Upper lobe of right lung (tissue), 1 donor: ENCODE results near the gene KCNIP1. TPM values are rescaled to one million over a fixed set of nuclear protein-coding genes. Genes with fewer than 3 reads are reported as not detected.

ENCODE experiments used
- ATAC-seq: fragments of 200-7000 bp; cut with Tn5 transposase; one replicate; pipeline ENCODE4 v1.9.1; 2020; ENCODE audit warnings: mild to moderate bottlenecking, moderate library complexity
- DNase-seq: peaks from one replicate; pipeline ENCODE4 v3.0.0-alpha.2; 2020
- H3K27ac ChIP-seq: fragments of 200-600 bp; one replicate; pipeline ENCODE4 v1.8.0; 2022
- H3K27me3 ChIP-seq: fragments of 200-600 bp; one replicate; pipeline ENCODE4 v1.8.0; 2022; ENCODE audit warnings: mild to moderate bottlenecking
- H3K36me3 ChIP-seq: fragments of 200-600 bp; one replicate; pipeline ENCODE4 v1.8.0; 2022
- H3K4me1 ChIP-seq: fragments of 200-600 bp; one replicate; pipeline ENCODE4 v1.8.0; 2022
- H3K4me3 ChIP-seq: fragments of 200-600 bp; one replicate; pipeline ENCODE4 v1.8.0; 2022; ENCODE audit warnings: mild to moderate bottlenecking
- H3K9me3 ChIP-seq: fragments of 200-600 bp; one replicate; pipeline ENCODE4 v1.8.0; 2022
- intact Hi-C: fragments of 100-400 bp; cut with DNase I; formaldehyde crosslinking; loops from one replicate; pipeline ENCODE4 v1.11.0; 2022
- total RNA-seq: library from RNA; stranded (reverse); fragmentation: NEBNext Ultra II Directional; extraction: Animal tissue kit (Norgen Biotek cat#: 25700); gene quantifications from one replicate; pipeline ENCODE4 v1.2.1, GENCODE V29; 2021
- TF ChIP-seq, protein P1 (sequence below): fragments of 200-600 bp; IDR thresholded peaks from one replicate; pipeline ENCODE4 v1.8.0; 2022; ENCODE audit warnings: antibody characterized with exemption
- donor health status: DM: no; HTN: yes; CAD: no; lungs with severe emphysema.

Gene KCNIP1
- total RNA-seq, 1 donor from 2014 or later, result 2.7 TPM

DNA sequence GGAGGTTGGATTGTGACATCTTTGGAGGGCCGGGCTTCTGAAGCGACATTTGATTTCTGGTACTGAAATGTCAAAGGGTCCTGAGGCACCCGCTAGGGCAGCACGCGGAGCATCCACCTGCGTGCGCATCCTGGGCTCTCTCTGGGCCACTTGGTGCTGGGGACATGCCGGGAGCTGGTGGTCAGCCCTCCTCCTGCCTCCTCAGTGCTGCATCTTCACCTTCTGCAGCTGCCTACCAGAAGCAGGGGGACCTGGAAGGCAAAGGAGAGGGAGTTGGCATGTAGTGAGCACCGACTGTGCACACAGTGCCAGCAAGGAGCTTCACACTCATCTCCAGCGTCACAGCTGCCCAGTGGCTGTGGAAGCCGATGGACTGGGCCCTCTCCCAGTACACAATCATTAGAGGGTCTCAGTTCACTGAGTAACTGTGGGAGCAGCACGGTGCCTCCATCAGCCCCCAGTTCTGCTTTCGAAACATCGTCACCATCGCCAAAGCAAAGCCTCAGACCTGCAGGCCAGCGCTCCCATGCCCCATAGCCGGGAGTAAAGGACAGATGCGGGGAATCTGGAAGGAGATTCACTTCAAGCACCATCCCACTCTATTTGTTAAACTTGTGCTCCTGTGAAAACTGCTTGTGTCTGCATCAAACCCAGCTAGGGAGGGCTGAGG, 138.4 kb downstream of the KCNIP1 start:
- intact Hi-C loops, result no loop called here
- no peak for ATAC-seq
- Histone ChIP-seq H3K4me1 (no peaks in the 10 kb centered on the region), H3K27ac (no peak overlapping the region), H3K4me3 (no peak overlapping the region), H3K9me3 (no peaks in the 10 kb centered on the region), H3K36me3 (no peaks in the 10 kb centered on the region), H3K27me3 (peaks cover 5% of the 10 kb centered on the region)
- DNase-seq, result no peak
- TF ChIP-seq, protein P1, sequence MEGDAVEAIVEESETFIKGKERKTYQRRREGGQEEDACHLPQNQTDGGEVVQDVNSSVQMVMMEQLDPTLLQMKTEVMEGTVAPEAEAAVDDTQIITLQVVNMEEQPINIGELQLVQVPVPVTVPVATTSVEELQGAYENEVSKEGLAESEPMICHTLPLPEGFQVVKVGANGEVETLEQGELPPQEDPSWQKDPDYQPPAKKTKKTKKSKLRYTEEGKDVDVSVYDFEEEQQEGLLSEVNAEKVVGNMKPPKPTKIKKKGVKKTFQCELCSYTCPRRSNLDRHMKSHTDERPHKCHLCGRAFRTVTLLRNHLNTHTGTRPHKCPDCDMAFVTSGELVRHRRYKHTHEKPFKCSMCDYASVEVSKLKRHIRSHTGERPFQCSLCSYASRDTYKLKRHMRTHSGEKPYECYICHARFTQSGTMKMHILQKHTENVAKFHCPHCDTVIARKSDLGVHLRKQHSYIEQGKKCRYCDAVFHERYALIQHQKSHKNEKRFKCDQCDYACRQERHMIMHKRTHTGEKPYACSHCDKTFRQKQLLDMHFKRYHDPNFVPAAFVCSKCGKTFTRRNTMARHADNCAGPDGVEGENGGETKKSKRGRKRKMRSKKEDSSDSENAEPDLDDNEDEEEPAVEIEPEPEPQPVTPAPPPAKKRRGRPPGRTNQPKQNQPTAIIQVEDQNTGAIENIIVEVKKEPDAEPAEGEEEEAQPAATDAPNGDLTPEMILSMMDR, result no peak

DNA sequence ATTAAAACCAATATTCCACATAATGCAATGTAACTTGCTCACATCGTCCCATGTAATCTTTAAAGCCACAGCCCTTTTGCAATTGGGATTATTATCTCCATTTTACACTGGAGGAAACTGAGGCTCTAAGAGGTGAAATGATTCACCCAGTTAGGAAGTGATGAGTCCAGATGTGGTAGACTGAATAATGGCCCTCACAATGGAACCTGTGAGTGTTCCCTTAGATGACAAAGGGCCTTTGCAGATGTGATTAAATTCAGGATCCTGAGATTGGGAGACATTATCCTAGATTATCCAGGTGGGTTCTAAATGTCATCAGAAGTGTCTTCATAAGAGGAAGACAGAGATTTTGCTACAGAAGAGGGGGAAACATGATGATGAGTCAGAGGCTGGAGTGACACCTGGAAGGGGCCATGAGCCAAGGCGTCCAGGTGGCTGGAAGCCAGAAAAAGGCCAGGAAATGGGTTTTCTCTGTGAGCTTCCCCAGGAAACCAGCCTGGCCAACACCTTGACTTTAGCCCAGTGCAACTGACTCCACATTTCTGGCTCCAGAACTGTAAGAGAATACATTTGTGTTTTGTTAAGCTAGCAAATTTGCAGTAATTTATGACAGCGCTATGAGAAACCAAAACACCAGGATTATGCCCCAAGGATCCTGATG, 139.1 kb downstream of the KCNIP1 start:
- DNase-seq, result peak; percentile 25

DNA sequence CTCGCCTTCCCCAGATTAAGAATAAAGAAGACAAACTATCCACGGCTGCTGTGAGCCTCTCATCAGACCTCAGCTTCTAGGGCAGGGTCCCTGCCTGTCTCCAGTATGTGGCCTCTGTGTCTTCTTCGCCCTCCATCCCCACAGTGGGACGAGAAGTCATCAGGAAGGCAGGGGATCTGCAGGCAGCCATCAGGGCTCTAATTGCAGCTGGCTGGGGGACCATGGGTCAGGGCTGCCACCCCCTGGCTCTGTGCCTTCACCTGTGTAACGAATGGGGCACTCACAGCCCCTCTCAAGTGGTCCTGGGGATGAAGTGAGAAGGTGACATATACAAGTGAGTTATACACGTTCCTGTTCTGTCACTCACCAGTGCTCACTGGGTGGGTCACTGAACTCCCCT, 139.8 kb downstream of the KCNIP1 start:
- H3K27me3 ChIP-seq, result peaks cover 5% of the 10 kb centered on the region
- no peaks in the 10 kb centered on the region for H3K9me3 ChIP-seq
- no peaks in the 10 kb centered on the region for H3K4me1 ChIP-seq
- TF ChIP-seq, protein P1, result no peak
- no peak overlapping the region for H3K27ac ChIP-seq
- intact Hi-C loops, result no loop called here
- ATAC-seq (no peak), DNase-seq (peak; percentile 21)
- H3K36me3 ChIP-seq, result no peaks in the 10 kb centered on the region
- no peak overlapping the region for H3K4me3 ChIP-seq

More for the DNA sequence above, 139.1 kb downstream of the KCNIP1 start:
- H3K4me3 ChIP-seq, result no peak overlapping the region
- TF ChIP-seq, protein P1, result no peak
- H3K27me3 ChIP-seq, result peaks cover 5% of the 10 kb centered on the region
- H3K4me1 ChIP-seq, result no peaks in the 10 kb centered on the region
- no peak for ATAC-seq
- intact Hi-C loops, result no loop called here
- H3K9me3 ChIP-seq, result no peaks in the 10 kb centered on the region
- H3K36me3 ChIP-seq, result no peaks in the 10 kb centered on the region
- no peak overlapping the region for H3K27ac ChIP-seq

DNA sequence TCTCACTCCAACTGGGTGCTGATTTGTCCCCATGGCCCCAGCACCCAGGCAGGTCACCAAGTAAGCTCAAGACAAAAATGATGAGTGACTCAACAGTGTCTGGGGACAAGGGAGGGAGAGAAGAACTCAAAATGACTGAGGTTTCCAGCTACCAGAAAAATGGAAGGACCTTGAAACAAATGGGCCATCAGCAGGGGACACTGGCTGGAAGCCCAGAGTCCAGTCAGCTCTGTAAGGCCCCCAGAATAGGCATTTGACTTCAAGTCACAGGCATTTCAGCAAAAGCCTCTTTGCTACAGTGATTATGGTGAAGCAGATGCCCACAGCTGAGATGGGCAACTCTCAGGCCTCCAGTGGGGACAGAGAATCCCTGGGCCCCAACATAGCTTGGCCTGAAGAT, 140.7 kb downstream of the KCNIP1 start:
- intact Hi-C loops, result no loop called here
- Histone ChIP-seq H3K4me3 (no peak overlapping the region), H3K9me3 (no peaks in the 10 kb centered on the region), H3K36me3 (no peaks in the 10 kb centered on the region), H3K27me3 (peaks cover 5% of the 10 kb centered on the region), H3K27ac (no peak overlapping the region), H3K4me1 (no peaks in the 10 kb centered on the region)
- ATAC-seq (no peak), DNase-seq (no peak)
- TF ChIP-seq, protein P1, result no peak

DNA sequence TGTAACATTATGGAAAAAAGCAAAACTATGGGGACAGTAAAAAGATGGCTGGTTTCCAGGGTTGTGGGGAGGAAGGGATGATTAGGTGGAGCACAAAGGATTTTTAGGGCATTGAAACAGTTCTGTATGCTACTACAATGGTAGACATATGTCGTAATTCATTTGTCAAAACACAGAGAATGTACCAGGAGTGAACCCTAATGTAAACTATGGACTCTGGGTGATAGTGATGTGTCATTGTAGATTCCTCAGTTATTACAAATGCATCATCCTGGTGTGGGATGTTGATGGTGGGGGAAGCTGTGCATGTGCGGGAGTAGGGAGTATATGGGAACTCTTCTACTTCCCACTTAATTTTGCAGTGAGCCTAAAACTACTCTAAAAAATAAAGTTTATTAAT, 144.7 kb downstream of the KCNIP1 start:
- TF ChIP-seq, protein P1, result no peak
- no peaks in the 10 kb centered on the region for H3K4me1 ChIP-seq
- ATAC-seq, result no peak

More for the DNA sequence above, 144.7 kb downstream of the KCNIP1 start:
- H3K9me3 ChIP-seq, result no peaks in the 10 kb centered on the region
- no peak overlapping the region for H3K27ac ChIP-seq
- H3K36me3 ChIP-seq, result no peaks in the 10 kb centered on the region
- intact Hi-C loops, result no loop called here
- no peak for DNase-seq
- no peak overlapping the region for H3K4me3 ChIP-seq
- peaks cover 3% of the 10 kb centered on the region for H3K27me3 ChIP-seq
